Measurements from ENCODE around the gene PML.
"Not testable (repeated sequence)": the region's sequence is repeated elsewhere in the genome, so short reads cannot be mapped to it uniquely, and the experiment has no call there.

DNA sequence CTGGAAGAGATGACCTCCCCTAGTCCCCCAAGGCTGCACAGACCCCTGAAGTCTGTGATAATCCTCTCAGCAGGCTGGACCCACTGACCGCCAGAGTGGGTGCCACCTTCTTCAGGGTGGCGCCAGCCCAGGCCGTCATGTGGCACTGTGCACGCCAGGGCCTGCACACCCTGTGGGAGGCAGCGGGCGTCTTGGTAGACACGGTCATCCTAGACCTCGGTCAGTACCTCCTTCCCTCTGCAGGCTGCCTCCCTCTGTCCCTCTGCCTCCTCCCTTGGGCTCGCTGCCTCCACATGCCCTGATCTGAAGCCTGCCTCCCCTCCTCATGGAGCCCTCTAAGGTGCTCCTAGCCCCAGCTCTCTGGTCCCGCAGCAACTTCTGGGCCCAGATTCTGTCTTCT, 101.1 kb downstream of the PML start:
- TF ChIP-seq CTCF, EZH2phosphoT487, EZH2 (IDR thresholded peaks at IDR 0.05): not testable (repeated sequence)

Data from neural progenitor cell (in vitro differentiated cells).